Lower leg skin (tissue), 4 donors: ENCODE results near the gene ISG15. TPM values are rescaled to one million over a fixed set of nuclear protein-coding genes. Genes with fewer than 3 reads are reported as not detected.

Experiments
- DNase-seq, 2 donors: peaks; one replicate each; pipeline ENCODE4 v3.0.0-alpha.2; 2019; ENCODE audit warnings: low spot score in 2 of 2
- H3K4me3 ChIP-seq: fragments of 200-600 bp; sonication (generic); 2 replicates; pipeline ENCODE4 v1.5.1; 2017; ENCODE audit warnings: mild to moderate bottlenecking, low read depth; ENCODE audit not compliant: poor library complexity, severe bottlenecking
- POLR2A ChIP-seq, 2 donors: fragments of 450-650 bp; IDR thresholded peaks; one replicate each; pipeline ENCODE4 v1.6.1; 2016 to 2017; ENCODE audit warnings: antibody characterized with exemption in 2 of 2, mild to moderate bottlenecking in 1 of 2, moderate library complexity in 1 of 2
- WGBS, 2 donors: methylation state at CpG; one replicate each; pipeline ENCODE4 v1.1.5; 2018; 5-methylcytosine and 5-hydroxymethylcytosine counted together
- intact Hi-C: fragments of 100-400 bp; cut with DNase I; formaldehyde crosslinking; loops from one replicate; pipeline ENCODE4 v1.15.0; 2023; ENCODE audit warnings: low total_unique reads
- total RNA-seq, 4 donors: library from RNA; depleted of rRNA; stranded (reverse); fragments of >200 nt; gene quantifications; one replicate each; pipeline ENCODE4 v1.1.0, GENCODE V29; 2016
- TF ChIP-seq, protein P1 (sequence below), 3 donors: fragments of 450-650 bp; IDR thresholded peaks; one replicate each; pipeline ENCODE4 v1.5.1; 2016; ENCODE audit warnings: antibody characterized with exemption in 3 of 3, mild to moderate bottlenecking in 3 of 3, moderate library complexity in 2 of 3

Gene ISG15
- total RNA-seq, 4 donors from 2014 or later: 3.6 to 12.9 (median 6.0) TPM

DNA sequence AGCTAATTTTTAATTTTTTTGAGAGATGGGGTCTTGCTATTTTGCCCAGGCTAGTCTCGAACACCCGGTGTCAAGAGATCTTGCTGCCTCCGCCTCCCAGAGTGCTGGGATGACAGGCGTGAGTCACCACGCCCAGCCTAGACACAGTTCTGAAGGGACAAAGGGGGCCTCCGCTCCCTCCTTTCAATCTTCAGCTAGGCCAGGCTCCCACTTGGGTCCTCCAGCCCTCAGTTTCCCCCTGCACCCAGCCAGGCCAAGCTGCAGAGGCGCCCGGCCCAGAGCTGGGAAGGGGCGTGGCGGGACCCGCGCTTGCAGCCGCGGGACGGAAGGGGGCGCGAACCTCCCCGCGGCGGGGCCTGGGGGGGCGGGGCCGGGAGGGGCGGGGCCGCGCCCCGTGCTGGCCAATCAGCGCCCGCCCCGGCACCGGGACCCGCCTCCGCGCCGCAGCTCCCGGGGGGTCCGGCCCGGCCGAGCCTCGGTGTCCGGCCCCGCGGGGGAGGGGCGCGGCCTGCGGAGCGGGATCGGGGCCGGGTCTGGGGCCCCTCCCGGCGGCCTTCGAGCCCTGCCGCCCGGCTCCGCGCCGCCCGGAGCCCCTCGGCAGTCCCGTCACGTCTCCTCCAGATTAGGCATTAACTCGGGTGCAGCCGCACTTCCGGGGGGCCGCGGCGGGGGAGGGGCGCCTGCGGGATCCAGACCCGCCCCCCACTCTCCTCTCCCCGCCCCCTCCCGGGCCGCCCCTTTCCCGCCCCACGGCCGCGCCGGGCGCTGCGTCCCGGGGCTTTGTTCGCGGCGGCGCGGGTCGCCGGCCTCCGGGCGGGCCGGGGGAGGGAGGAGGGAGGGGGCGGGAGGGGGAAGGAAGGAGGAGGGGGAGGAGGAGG is 6.1 kb downstream of the ISG15 start:
- WGBS, 2 donors: 2 to 4% methylated on average over 20 to 25 of the region's 91 CpGs
- peak overlapping the region; percentile 27 for H3K4me3 ChIP-seq
- intact Hi-C loops: no loop called here
- peak in 1 of 2 donors; percentile 95 for DNase-seq
- TF ChIP-seq POLR2A (IDR thresholded peaks at IDR 0.05): no peak
- TF ChIP-seq, protein P1, sequence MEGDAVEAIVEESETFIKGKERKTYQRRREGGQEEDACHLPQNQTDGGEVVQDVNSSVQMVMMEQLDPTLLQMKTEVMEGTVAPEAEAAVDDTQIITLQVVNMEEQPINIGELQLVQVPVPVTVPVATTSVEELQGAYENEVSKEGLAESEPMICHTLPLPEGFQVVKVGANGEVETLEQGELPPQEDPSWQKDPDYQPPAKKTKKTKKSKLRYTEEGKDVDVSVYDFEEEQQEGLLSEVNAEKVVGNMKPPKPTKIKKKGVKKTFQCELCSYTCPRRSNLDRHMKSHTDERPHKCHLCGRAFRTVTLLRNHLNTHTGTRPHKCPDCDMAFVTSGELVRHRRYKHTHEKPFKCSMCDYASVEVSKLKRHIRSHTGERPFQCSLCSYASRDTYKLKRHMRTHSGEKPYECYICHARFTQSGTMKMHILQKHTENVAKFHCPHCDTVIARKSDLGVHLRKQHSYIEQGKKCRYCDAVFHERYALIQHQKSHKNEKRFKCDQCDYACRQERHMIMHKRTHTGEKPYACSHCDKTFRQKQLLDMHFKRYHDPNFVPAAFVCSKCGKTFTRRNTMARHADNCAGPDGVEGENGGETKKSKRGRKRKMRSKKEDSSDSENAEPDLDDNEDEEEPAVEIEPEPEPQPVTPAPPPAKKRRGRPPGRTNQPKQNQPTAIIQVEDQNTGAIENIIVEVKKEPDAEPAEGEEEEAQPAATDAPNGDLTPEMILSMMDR (IDR thresholded peaks at IDR 0.05): no peak

DNA sequence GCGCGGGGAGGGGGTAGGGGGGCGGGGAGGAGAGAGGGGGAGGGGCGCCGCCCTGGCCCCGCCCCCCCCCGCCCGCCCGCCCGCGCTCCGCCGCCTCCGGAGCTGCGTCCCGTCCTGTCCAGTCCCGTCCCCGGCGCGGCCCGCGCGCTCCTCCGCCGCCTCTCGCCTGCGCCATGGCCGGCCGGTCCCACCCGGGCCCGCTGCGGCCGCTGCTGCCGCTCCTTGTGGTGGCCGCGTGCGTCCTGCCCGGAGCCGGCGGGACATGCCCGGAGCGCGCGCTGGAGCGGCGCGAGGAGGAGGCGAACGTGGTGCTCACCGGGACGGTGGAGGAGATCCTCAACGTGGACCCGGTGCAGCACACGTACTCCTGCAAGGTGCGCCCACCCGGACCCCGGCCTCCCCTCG is 6.7 kb downstream of the ISG15 start, which contains the start of gene AGRN:
AGRN (plus strand) TSS at position 121 of the 405 bp plus-strand sequence; CDS start at position 174, 53 bp downstream.
- DNase-seq: no peak
- H3K4me3 ChIP-seq: peak within 1 kb of the TSS; percentile 37
- TF ChIP-seq POLR2A (IDR thresholded peaks at IDR 0.05): no peak
- TF ChIP-seq, protein P1 (IDR thresholded peaks at IDR 0.05): no peak
- intact Hi-C loops: no loop called here
- WGBS, 2 donors: 1% methylated on average over 36 of the region's 58 CpGs; no CpG with 5 or more reads in 1 of the 2 donors

DNA sequence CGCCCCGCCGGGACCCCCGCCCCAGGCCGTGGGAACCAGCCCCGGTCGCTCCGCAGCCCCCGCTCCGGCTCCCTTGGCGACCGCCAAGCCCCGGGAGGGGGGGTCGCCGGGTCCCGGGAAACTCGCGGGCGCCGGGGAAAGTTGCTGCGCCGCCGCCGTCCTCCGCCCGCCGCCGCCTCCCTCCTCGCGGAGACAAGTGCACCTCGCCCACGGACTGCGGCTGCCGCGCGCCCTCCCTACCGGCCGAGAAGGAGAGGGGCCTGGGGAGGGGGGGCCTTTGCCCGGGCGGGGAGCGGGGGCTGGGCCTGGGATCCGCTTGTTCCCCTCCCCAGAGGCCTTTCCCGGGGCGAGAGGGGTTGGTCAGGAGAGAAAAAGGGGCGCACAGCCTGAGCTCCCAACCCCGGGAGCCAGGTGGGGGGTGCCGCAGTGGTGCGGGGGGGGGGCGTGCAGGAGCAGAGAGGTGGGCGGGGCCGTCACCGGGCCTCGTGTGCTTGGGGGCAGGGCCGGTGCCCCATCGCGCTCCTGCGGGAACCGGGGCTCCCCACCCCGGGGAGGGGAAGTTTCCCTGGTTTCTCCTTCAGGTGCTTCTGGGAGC is 7.2 kb downstream of the ISG15 start:
- TF ChIP-seq POLR2A (IDR thresholded peaks at IDR 0.05): no peak
- TF ChIP-seq, protein P1 (IDR thresholded peaks at IDR 0.05): no peak
- DNase-seq: no peak
- H3K4me3 ChIP-seq: peak overlapping the region; percentile 37
- 0% methylated on average over 10 to 25 of the region's 59 CpGs for WGBS, 2 donors
- intact Hi-C loops: no loop called here

DNA sequence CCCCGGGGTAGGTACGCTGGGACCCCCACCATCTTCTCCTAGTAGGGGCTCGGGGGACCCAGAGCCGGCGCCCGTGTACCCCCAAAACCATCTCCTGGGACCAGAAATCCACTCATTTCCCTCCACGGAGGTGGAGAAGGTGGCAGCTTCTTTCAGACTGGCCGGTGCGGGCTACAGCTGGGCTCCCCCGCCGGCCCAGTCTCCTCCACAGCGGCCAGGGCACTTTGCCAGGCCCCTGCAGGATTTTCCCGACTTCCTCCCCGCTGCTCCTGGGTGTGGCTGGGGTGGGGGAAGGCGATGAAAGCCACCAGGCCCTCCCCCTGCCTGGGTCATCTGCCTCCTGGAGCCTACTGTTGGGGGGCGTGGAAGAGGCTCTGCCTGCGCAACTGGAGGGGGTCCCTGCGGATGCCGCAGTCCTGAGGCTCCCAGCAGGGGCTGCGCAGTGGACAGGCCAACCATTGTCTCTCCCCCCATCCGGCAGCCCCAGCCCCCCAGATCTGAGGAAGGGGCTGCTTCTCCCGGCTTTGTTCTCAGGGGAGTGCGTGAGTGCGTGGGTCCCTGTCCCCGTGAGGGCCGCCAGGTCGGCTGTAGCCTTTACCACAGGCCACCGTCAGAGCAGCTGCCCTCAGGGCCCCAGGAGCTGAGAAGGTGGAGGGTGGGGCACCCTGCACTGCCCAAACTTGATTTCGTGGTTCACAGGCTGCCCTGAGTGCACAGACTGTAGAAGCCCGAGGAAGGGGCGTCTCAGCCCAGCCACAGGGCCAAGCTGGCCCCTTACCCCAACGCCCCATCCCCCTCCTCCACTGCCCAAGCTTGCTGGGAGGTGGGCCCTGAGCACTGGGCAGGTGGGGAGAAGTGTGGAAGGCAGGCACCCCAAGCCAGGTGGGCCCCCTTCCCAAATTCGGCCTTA is 8.0 kb downstream of the ISG15 start:
- 18 to 22% methylated on average over 24 to 32 of the region's 33 CpGs for WGBS, 2 donors
- intact Hi-C loops: no loop called here
- H3K4me3 ChIP-seq: no peak overlapping the region
- DNase-seq: no peak
- no peak for TF ChIP-seq POLR2A (IDR thresholded peaks at IDR 0.05)
- TF ChIP-seq, protein P1 (IDR thresholded peaks at IDR 0.05): no peak

DNA sequence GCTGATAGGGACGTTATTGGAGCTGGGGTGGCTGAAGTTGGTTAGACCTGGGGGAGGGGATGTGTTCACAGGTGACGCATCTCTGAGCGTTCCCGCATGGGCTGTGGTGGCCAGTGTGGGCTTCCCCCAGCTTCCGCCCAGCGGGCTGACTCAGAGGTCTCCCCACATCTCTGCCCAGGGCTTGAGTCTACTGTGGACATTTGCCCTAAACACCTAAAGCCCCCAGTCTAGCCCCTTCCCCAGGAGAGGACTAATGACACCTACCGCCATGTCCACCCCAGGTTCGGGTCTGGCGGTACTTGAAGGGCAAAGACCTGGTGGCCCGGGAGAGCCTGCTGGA is 8.6 kb downstream of the ISG15 start:
- intact Hi-C loops: no loop called here
- WGBS, 2 donors: 78 to 83% methylated on average over 10 of the region's 10 CpGs
- no peak for DNase-seq
- no peak overlapping the region for H3K4me3 ChIP-seq
- TF ChIP-seq, protein P1 (IDR thresholded peaks at IDR 0.05): no peak
- TF ChIP-seq POLR2A (IDR thresholded peaks at IDR 0.05): no peak
